ENCODE data around the gene MAP2K6. TPM values are rescaled to one million over a fixed set of nuclear protein-coding genes. Genes with fewer than 3 reads are reported as not detected.

The MAP2K6 gene
- total RNA-seq, 1 experiment from 2014 or later, result 17.7 TPM

DNA sequence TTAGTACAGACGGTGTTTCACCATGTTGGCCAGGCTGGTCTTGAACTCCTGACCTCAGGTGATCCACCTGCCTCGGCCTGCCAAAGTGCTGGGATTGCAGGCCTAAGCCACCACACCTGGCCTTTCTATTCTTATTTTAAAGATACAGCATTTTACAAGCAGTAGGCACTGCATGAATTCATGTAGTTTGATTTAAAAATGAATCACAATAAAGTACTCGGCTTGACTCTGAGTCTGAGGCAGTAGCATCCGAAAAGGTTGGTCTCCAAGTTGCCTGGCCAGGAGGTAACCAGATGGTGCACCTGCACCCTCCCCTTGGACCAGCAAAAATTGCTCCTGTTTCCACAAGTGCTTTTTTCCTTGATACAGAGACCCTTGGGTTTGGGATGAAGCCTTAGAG is 35.6 kb downstream of the MAP2K6 start:
- Histone ChIP-seq H2AFZ (ENCODE audit: low read length) (no peak overlapping the region), H3K23ac (ENCODE audit: insufficient read length, low read depth, low read length) (no peak overlapping the region), H2BK120ac (ENCODE audit: low read depth, low read length, poor library complexity, severe bottlenecking) (no peak overlapping the region), H2BK20ac (ENCODE audit: low read depth, low read length, poor library complexity, severe bottlenecking) (no peak overlapping the region), H3T11ph (ENCODE audit: low read length) (no peak overlapping the region), H2BK15ac (ENCODE audit: low read depth, low read length) (no peak overlapping the region), H2BK5ac (ENCODE audit: insufficient read length, low read length) (no peak overlapping the region), H3K79me1 (ENCODE audit: insufficient read depth, low read depth, low read length, poor library complexity, severe bottlenecking) (no peaks in the 10 kb centered on the region), H4K91ac (ENCODE audit: insufficient read length, low read depth, low read length) (no peak overlapping the region), H3K9me3 (ENCODE audit: control insufficient read depth, low read depth, low read length) (no peaks in the 10 kb centered on the region), H4K8ac (replicated peaks; ENCODE audit: insufficient read length, low read depth, low read length) (no peak overlapping the region), H3K18ac (ENCODE audit: insufficient read length, low read depth, low read length) (no peak overlapping the region), H3K23me2 (ENCODE audit: insufficient read length, low read depth, low read length, poor library complexity, severe bottlenecking) (no peaks in the 10 kb centered on the region), H3K56ac (ENCODE audit: insufficient read length, low read depth, low read length) (no peak overlapping the region), H3K79me2 (ENCODE audit: insufficient read depth, low read length) (no peaks in the 10 kb centered on the region), H3K27ac (ENCODE audit: insufficient read length, low read depth, low read length) (peak overlapping the region; percentile 44), H4K20me1 (ENCODE audit: control insufficient read depth, insufficient read depth, insufficient read length) (no peaks in the 10 kb centered on the region), H3K9ac (ENCODE audit: extremely low read depth, insufficient read length, low read length) (no peak overlapping the region), H3K4me2 (ENCODE audit: insufficient read depth, insufficient read length, low read length) (peak overlapping the region; percentile 0), H3K4me1 (ENCODE audit: insufficient read depth, low read length) (peaks cover 23% of the 10 kb centered on the region), H3K14ac (ENCODE audit: insufficient read depth, low read length) (no peak overlapping the region), H3K4ac (ENCODE audit: low read depth, low read length) (no peak overlapping the region), H2BK12ac (ENCODE audit: insufficient read length, low read depth, low read length) (no peak overlapping the region), H3K27me3 (ENCODE audit: insufficient read depth, low read length) (no peaks in the 10 kb centered on the region), H4K5ac (ENCODE audit: insufficient read length, low read depth, low read length) (no peak overlapping the region), H2AK5ac (ENCODE audit: insufficient read length, low read length) (no peak overlapping the region)
- no peak for TF ChIP-seq CTCF (conservative IDR thresholded peaks at IDR 0.05)
- Mint-ChIP-seq H3K36me3 (ENCODE audit: insufficient read depth in 1 of 3, low read depth in 3 of 3) (no peaks in the 10 kb centered on the region; a peak in 2 of 7 replicates), H3K4me3 (peak overlapping the region in 1 of 2 experiments; percentile 54; a peak in 2 of 5 replicates), H3K27me3 (ENCODE audit: low read depth) (no peaks in the 10 kb centered on the region), H3K9me3 (no peaks in the 10 kb centered on the region), H3K27ac (peak overlapping the region; percentile 68 to 97 (median 83); a peak in 6 of 7 replicates), H3K4me1 (peaks cover 61 to 66% of the 10 kb centered on the region in 2 experiments)
- peak; percentile 53 for DNase-seq
- WGBS (ENCODE audit: extremely low coverage, insufficient read length, low lambda C conversion rate), result no CpG with 5 or more reads among the region's 4 CpGs
